SK-N-SH treated with all-trans-retinoic acid at 6 μM for 48 hours (cell line): ENCODE measurements around the gene TRAF7.
"Not testable (repeated sequence)": the region's sequence is repeated elsewhere in the genome, so short reads cannot be mapped to it uniquely, and the experiment has no call there.

Source experiments
- GLIS3 ChIP-seq: fragments of 250-450 bp; sonication (Bioruptor Pico); IDR thresholded peaks from 2 replicates; pipeline ENCODE4 v1.5.0; 2020; ENCODE audit warnings: mild to moderate bottlenecking, moderate library complexity
- ISL1 ChIP-seq: fragments of 250-450 bp; sonication (Bioruptor Pico); IDR thresholded peaks from 2 replicates; pipeline ENCODE4 v2.1.2; 2022; ENCODE audit warnings: mild to moderate bottlenecking, moderate library complexity
- PPARA ChIP-seq: fragments of 250-450 bp; sonication (Bioruptor Pico); IDR thresholded peaks from 2 replicates; pipeline ENCODE4 v1.5.0; 2020; ENCODE audit warnings: mild to moderate bottlenecking, borderline replicate concordance
- RARB ChIP-seq: fragments of 250-450 bp; sonication (Bioruptor Pico); IDR thresholded peaks from 2 replicates; pipeline ENCODE4 v1.8.0; 2021; ENCODE audit warnings: mild to moderate bottlenecking, moderate library complexity
- TOX ChIP-seq: fragments of 250-450 bp; sonication (Bioruptor Pico); IDR thresholded peaks from 2 replicates; pipeline ENCODE4 v1.8.0; 2021; ENCODE audit warnings: mild to moderate bottlenecking, moderate library complexity, borderline replicate concordance
- ZC3H10 ChIP-seq: fragments of 250-450 bp; sonication (Bioruptor Pico); IDR thresholded peaks from 2 replicates; pipeline ENCODE4 v1.5.1; 2021; ENCODE audit warnings: mild to moderate bottlenecking, moderate library complexity
- ZFP3 ChIP-seq: fragments of 250-450 bp; sonication (Bioruptor Pico); IDR thresholded peaks from 2 replicates; pipeline ENCODE4 v1.5.0; 2020; ENCODE audit warnings: mild to moderate bottlenecking, moderate library complexity
- ZFP30 ChIP-seq: fragments of 450-650 bp; formaldehyde crosslinking; IDR thresholded peaks from 2 replicates; pipeline ENCODE4 v1.5.0; 2022; ENCODE audit warnings: mild to moderate bottlenecking, moderate library complexity
- ZNF70 ChIP-seq: fragments of 450-650 bp; formaldehyde crosslinking; IDR thresholded peaks from 2 replicates; pipeline ENCODE4 v1.5.0; 2020; ENCODE audit warnings: mild to moderate bottlenecking, moderate library complexity
- ZNF8 ChIP-seq: fragments of 450-650 bp; formaldehyde crosslinking; IDR thresholded peaks from 2 replicates; pipeline ENCODE4 v1.5.0; 2020; ENCODE audit warnings: mild to moderate bottlenecking, moderate library complexity
- TF ChIP-seq, protein P1 (sequence below): fragments of 250-450 bp; sonication (Bioruptor Pico); IDR thresholded peaks from 2 replicates; pipeline ENCODE4 v1.8.0; 2020; ENCODE audit warnings: mild to moderate bottlenecking, moderate library complexity, borderline replicate concordance

DNA sequence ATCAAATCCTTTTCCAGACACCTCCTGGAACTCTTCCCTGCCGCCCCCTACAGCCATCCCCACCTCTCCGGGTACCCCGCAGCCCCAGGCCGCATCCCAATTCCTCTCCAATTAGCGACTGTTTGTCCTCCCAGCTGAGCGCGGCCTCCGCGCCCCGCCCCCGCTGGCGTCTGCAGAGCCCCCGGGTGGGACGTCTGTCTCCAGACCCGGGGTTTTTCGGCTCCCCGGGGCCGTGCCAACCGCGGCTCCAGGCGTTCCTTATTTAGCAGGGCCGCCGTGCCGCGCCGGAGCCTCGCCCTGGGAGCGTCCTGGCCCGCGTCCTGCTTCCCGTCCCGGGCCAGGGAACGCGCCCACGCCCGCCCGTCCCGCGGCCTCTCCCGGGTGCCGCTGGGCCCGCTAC, 20.5 kb upstream of the TRAF7 start:
- not testable (repeated sequence) for TF ChIP-seq ZNF70 (CRISPR knock-in tag); ZC3H10; PPARA (CRISPR knock-in tag); ISL1 (CRISPR knock-in tag); ZNF8 (CRISPR knock-in tag); ZFP3; ZFP30; RARB; TOX; GLIS3
- TF ChIP-seq, protein P1, sequence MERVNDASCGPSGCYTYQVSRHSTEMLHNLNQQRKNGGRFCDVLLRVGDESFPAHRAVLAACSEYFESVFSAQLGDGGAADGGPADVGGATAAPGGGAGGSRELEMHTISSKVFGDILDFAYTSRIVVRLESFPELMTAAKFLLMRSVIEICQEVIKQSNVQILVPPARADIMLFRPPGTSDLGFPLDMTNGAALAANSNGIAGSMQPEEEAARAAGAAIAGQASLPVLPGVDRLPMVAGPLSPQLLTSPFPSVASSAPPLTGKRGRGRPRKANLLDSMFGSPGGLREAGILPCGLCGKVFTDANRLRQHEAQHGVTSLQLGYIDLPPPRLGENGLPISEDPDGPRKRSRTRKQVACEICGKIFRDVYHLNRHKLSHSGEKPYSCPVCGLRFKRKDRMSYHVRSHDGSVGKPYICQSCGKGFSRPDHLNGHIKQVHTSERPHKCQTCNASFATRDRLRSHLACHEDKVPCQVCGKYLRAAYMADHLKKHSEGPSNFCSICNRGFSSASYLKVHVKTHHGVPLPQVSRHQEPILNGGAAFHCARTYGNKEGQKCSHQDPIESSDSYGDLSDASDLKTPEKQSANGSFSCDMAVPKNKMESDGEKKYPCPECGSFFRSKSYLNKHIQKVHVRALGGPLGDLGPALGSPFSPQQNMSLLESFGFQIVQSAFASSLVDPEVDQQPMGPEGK (CRISPR knock-in tag): not testable (repeated sequence)
